Activated B cell treated with CpG ODN at 0.5 μM for 24 hours (primary cell): Measurements from ENCODE around the gene RNF115. TPM values are rescaled to one million over a fixed set of nuclear protein-coding genes. Genes with fewer than 3 reads are reported as not detected.
A peak's percentile ranks its signal among the peaks of the same experiment; 100 is the strongest.
"Not testable (repeated sequence)": the region's sequence is repeated elsewhere in the genome, so short reads cannot be mapped to it uniquely, and the experiment has no call there.

Experiments used
- ATAC-seq: fragments of 200-7000 bp; cut with Tn5 transposase; one replicate; pipeline ENCODE4 v1.10.0; 2021; ENCODE audit warnings: low read depth, mild to moderate bottlenecking, moderate library complexity
- CTCF ChIA-PET: fragments of 350-600 bp; sonication (Branson Sonifier 250); formaldehyde crosslinking; loops from one replicate; lab custom pipeline; 2021; ENCODE audit warnings: antibody characterized with exemption; lab: Charles Lee
- POLR2A ChIA-PET: fragments of 350-600 bp; sonication (Branson Sonifier 250); formaldehyde crosslinking; loops from one replicate; lab custom pipeline; 2021; ENCODE audit warnings: antibody characterized with exemption; lab: Charles Lee
- DNase-seq: peaks from one replicate; pipeline ENCODE4 v3.0.0; 2022
- H3K27ac Mint-ChIP-seq: one replicate; pipeline ENCODE4 v1.8.0; 2020; ENCODE audit warnings: mixed read lengths
- H3K27me3 Mint-ChIP-seq: one replicate; pipeline ENCODE4 v1.8.0; 2021; ENCODE audit warnings: mixed read lengths
- H3K36me3 Mint-ChIP-seq: one replicate; pipeline ENCODE4 v1.8.0; 2021; ENCODE audit warnings: low read depth, mixed read lengths
- H3K4me1 Mint-ChIP-seq: one replicate; pipeline ENCODE4 v1.8.0; 2021; ENCODE audit warnings: mixed read lengths
- H3K4me3 Mint-ChIP-seq: one replicate; pipeline ENCODE4 v1.8.0; 2020; ENCODE audit warnings: mild to moderate bottlenecking, mixed read lengths
- H3K9me3 Mint-ChIP-seq: one replicate; pipeline ENCODE4 v1.8.0; 2020; ENCODE audit warnings: mixed read lengths
- intact Hi-C: fragments of 100-400 bp; cut with micrococcal nuclease; formaldehyde crosslinking; loops from one replicate; pipeline ENCODE4 v1.15.1; 2024
- total RNA-seq: library from RNA; stranded (reverse); gene quantifications from 2 replicates; pipeline ENCODE4 v1.2.3, GENCODE V29; 2022
- TF ChIP-seq, protein P1 (sequence below): fragments of 200-600 bp; IDR thresholded peaks from one replicate; pipeline ENCODE4 v1.8.0; 2022; ENCODE audit warnings: antibody characterized with exemption, mild to moderate bottlenecking

The RNF115 gene
- total RNA-seq, 1 donor from 2014 or later, result 19.7 TPM

DNA sequence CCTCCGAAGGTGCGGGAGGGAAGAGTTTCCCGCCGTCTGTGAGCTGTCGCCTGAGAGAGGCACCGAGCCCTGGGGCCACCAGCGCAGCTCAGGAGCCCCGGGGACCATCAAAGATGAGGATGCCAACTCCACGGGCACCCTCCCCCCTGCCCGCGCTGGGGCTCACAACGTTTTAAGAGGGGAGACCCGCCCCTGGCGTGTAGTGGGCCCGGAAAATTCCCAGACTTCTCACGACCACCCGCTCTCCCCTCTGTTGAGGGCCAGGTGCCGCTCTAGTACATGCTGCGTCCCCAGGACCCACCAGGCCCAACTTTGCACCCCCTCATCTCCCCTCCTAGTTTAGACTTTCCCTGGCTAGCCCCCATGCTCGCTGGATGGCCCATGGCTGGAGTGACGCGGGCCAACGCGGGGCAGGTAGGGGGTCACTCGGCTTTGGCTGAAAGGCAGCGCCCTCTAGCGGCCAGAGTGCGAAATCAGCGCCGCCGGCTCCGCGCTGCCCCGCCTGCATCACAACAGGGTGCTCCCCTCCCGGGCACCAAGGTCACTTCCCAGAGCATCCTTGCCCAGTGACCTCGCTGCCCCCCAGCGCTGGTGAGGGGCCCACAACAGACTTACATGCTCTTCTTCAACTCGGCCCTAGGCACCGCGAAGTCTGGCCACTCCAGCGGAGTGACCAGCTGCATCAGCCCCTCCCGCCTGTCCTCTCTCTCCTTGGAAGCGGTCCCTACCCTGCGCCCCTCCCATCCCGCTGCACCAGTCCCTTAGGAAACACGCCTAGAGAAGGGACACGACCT is 102.8 kb downstream of the RNF115 start:
- intact Hi-C loops, result loop anchor here (1.0 to 10.0 kb wide), 2 partner anchors 126 to 292 kb away; no protein-coding TSS in a partner anchor
- Mint-ChIP-seq H3K4me1 (peaks cover 12% of the 10 kb centered on the region), H3K27ac (no peak overlapping the region), H3K4me3 (peak overlapping the region; percentile 68), H3K27me3 (peaks cover 18% of the 10 kb centered on the region), H3K36me3 (no peaks in the 10 kb centered on the region), H3K9me3 (no peaks in the 10 kb centered on the region)
- ChIA-PET POLR2A (no interaction called here), CTCF (interaction anchor here (1.1 to 1.8 kb wide), 3 partner anchors 12 to 242 kb away, joined by 3 to 5 read pairs (median 4); no protein-coding TSS in a partner anchor)
- TF ChIP-seq, protein P1, sequence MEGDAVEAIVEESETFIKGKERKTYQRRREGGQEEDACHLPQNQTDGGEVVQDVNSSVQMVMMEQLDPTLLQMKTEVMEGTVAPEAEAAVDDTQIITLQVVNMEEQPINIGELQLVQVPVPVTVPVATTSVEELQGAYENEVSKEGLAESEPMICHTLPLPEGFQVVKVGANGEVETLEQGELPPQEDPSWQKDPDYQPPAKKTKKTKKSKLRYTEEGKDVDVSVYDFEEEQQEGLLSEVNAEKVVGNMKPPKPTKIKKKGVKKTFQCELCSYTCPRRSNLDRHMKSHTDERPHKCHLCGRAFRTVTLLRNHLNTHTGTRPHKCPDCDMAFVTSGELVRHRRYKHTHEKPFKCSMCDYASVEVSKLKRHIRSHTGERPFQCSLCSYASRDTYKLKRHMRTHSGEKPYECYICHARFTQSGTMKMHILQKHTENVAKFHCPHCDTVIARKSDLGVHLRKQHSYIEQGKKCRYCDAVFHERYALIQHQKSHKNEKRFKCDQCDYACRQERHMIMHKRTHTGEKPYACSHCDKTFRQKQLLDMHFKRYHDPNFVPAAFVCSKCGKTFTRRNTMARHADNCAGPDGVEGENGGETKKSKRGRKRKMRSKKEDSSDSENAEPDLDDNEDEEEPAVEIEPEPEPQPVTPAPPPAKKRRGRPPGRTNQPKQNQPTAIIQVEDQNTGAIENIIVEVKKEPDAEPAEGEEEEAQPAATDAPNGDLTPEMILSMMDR, result peak; percentile 72
- DNase-seq (peak; percentile 71), ATAC-seq (peak; percentile 88)

DNA sequence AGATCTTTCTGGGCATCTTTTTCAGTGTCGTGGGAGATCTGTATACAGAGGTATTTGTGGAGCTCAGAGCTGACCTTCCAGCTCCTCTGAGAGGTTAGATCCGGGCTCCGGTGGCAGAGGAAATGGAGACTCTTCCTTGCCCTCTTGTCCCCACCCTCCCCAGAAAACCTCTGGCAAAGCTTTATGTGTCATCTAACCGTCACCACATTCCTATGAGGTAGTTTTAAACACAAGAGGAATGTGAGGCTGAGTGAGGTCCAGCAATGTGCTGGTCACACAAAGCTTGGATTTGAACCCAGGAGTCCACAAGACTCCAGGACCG is 103.4 kb downstream of the RNF115 start:
- no peak for ATAC-seq
- Mint-ChIP-seq H3K27ac (no peak overlapping the region), H3K4me1 (peaks cover 12% of the 10 kb centered on the region), H3K4me3 (no peak overlapping the region), H3K27me3 (peaks cover 18% of the 10 kb centered on the region), H3K9me3 (no peaks in the 10 kb centered on the region), H3K36me3 (no peaks in the 10 kb centered on the region)
- CTCF ChIA-PET, result interaction anchor here (1.1 to 1.8 kb wide), 3 partner anchors 12 to 243 kb away, joined by 3 to 5 read pairs (median 4); no protein-coding TSS in a partner anchor
- POLR2A ChIA-PET, result no interaction called here
- no peak for DNase-seq
- intact Hi-C loops, result loop anchor here (10.0 kb wide), 1 partner anchor 126 kb away; no protein-coding TSS in a partner anchor
- TF ChIP-seq, protein P1, result no peak

DNA sequence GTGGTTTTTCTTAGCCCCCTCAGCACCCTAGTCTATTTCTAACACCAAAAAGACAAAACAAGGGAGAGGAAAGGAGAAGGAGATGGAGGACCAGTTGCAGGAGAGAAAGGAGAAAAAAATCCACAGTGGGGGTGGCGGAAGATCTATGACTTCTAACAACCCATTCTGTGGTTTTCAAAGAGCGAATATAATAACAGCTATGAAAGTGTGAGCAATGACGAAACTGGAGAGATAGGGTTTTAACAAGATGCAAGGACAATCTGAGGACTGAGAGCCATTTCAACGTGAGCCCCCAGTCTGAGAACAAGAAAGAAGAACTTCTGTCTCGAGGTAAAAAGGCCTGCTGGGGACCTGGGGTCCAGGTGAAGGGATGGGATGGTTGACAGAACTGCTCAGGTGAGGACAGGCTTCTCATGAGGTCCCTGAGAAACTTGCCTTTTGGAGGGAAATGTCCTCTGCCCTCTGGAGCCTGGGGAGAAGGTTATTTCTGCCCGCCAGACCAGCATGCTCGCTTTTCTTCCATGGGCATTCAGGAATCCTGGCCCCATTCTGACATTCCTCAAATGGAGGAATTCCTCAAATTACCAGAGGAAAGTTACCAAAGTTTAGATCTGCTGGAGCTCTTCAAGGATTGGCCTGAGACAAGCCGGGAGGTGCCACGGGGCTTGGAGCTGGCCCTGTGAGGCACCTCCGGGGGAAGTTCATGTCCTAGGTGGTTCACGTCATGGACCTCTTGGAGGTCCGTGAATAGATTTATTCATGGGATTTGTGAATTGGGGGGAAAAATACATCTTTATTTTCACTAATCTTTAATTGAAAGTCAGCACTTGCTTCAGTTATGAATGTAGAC is 104.4 kb downstream of the RNF115 start, which contains the start of gene CD160:
Gene CD160, plus strand, starts transcription at position 270 of the 850 bp plus-strand sequence. CDS start 8,829 bp downstream, outside the sequence.
- Mint-ChIP-seq H3K36me3 (no peaks in the 10 kb centered on the region), H3K4me1 (peaks cover 12% of the 10 kb centered on the region), H3K9me3 (no peaks in the 10 kb centered on the region), H3K27me3 (peaks cover 18% of the 10 kb centered on the region), H3K27ac (no peak within 1 kb of the TSS), H3K4me3 (no peak within 1 kb of the TSS)
- ATAC-seq (no peak), DNase-seq (no peak)
- intact Hi-C loops, result loop anchor here (10.0 kb wide), 1 partner anchor 125 kb away; no protein-coding TSS in a partner anchor
- POLR2A ChIA-PET, result no interaction called here
- CTCF ChIA-PET, result interaction anchor here (1.6 to 1.8 kb wide), 2 partner anchors 11 to 17 kb away, joined by 4 to 5 read pairs; no protein-coding TSS in a partner anchor
- TF ChIP-seq, protein P1, result no peak

DNA sequence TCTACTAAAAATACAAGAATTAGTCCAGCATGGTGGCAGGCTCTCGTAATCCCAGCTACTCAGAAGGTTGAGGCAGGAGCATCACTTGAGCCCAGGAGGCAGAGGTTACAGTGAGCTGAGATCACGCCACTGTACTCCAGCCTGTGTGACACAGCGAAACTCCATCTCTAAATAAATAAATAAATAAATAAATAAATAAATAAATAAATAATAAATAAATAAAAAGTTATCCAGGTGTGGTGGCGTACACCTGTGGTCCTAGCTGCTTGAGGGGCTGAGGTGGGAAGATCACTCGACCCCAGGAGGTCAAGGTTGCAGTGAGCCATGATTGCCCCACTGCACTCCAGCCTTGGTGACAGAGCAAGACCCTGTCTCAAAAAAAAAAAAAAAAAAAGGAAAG is 105.4 kb downstream of the RNF115 start:
- H3K36me3 Mint-ChIP-seq, H3K27ac Mint-ChIP-seq, CTCF ChIA-PET, H3K9me3 Mint-ChIP-seq, ATAC-seq, intact Hi-C loops, H3K4me3 Mint-ChIP-seq, DNase-seq: not testable (repeated sequence)
- Mint-ChIP-seq H3K4me1 (peaks cover 12% of the 10 kb centered on the region), H3K27me3 (peaks cover 18% of the 10 kb centered on the region)
- POLR2A ChIA-PET, result interaction anchor here (0.7 kb wide), 1 partner anchor 302 kb away, joined by 7 read pairs; no protein-coding TSS in a partner anchor

DNA sequence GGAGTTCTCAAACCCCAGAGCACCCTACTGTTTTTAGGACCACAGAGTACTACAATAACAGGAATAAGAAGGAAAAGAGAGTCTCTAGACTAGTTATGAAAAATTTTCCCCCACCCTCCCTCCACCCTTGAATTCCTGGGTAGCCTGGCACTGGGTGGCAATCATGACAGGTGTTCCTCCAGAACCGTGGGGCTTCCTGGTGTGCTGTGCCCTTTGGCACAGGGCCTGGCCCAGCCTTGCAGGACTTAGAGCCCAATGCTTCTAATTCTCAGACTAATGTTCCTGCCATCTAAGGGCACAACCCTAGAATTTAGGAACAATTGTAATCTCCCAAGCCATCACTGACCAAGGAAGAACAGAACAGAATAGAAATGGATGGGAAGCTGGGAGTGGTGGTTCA is 106.1 kb downstream of the RNF115 start:
- peaks cover 18% of the 10 kb centered on the region for H3K27me3 Mint-ChIP-seq
- intact Hi-C loops, result no loop called here
- DNase-seq (no peak), ATAC-seq (no peak)
- POLR2A ChIA-PET, result no interaction called here
- H3K4me3 Mint-ChIP-seq, result no peak overlapping the region
- H3K4me1 Mint-ChIP-seq, result peaks cover 12% of the 10 kb centered on the region
- H3K27ac Mint-ChIP-seq, result no peak overlapping the region
- TF ChIP-seq, protein P1, result no peak
- H3K9me3 Mint-ChIP-seq, result no peaks in the 10 kb centered on the region
- no peaks in the 10 kb centered on the region for H3K36me3 Mint-ChIP-seq
- CTCF ChIA-PET, result no interaction called here
